HepG2 (cell line): ENCODE data around the gene DDX10. TPM values are rescaled to one million over a fixed set of nuclear protein-coding genes. Genes with fewer than 3 reads are reported as not detected.

Source experiments
- ATAC-seq: fragments of 200-7000 bp; cut with Tn5 transposase; 3 replicates; pipeline ENCODE4 v1.9.1; 2020; ENCODE audit warnings: mild to moderate bottlenecking, moderate library complexity
- BruUV-seq: library from RNA; stranded (reverse); fragments of 400-500 nt; replicated peaks from 2 replicates; lab custom pipeline; 2021; lab: Mats Ljungman, UMichigan
- CTCF ChIA-PET: fragments of 300-600 bp; formaldehyde crosslinking; extraction: SDS; loops from one replicate; lab custom pipeline; 2021; ENCODE audit warnings: low total read pairs, inconsistent platforms, low intra/inter-chr PET ratio; lab: Yijun Ruan, JAX
- POLR2A ChIA-PET: fragments of 350-600 bp; sonication (Branson Sonifier 250); formaldehyde crosslinking; loops from one replicate; lab custom pipeline; 2020; ENCODE audit warnings: antibody characterized with exemption, inconsistent platforms; lab: Yijun Ruan, JAX
- DNase-seq: peaks from one replicate; pipeline ENCODE4 v3.0.0-alpha.2; 2015; ENCODE audit warnings: low spot score
- FAIRE-seq: peaks from 3 replicates; lab custom pipeline; 2011; peaks lifted over from hg19 to GRCh38; lab: Jason Lieb, UNC
- H2AFZ ChIP-seq: one replicate; pipeline ENCODE4 v1.6.1; 2011; ENCODE audit warnings: low read length, inconsistent platforms
- H3K27ac ChIP-seq: fragments of 300-600 bp; 3 replicates; pipeline ENCODE4 v1.8.0; 2011; ENCODE audit warnings: mixed run types, mild to moderate bottlenecking, mixed read lengths, low read length, inconsistent platforms; ENCODE audit not compliant: insufficient read depth; ENCODE audit errors: extremely low read length
- H3K27me3 ChIP-seq, 2 experiments: fragments of 200-600 bp in 1 of 2; 2 replicates in 1 of 2; 3 replicates in 1 of 2; pipeline versions ENCODE4 v1.6.0 to v1.8.0; 2011; ENCODE audit warnings: low read length in 2 of 2, mild to moderate bottlenecking in 2 of 2, moderate library complexity in 2 of 2, inconsistent platforms in 1 of 2; ENCODE audit not compliant: insufficient read depth in 2 of 2, control insufficient read depth in 1 of 2
- H3K36me3 ChIP-seq, 2 experiments: fragments of 200-600 bp in 1 of 2; replicated peaks in 1 of 2; 2 replicates in 1 of 2; 3 replicates in 1 of 2; pipeline versions ENCODE4 v1.5.1 to v1.8.0; 2011; ENCODE audit warnings: low read length in 2 of 2, inconsistent platforms in 1 of 2; ENCODE audit not compliant: insufficient read depth in 2 of 2, control insufficient read depth in 1 of 2
- H3K4me1 ChIP-seq: 2 replicates; pipeline ENCODE4 v1.5.1; 2012; ENCODE audit warnings: low read length, inconsistent platforms; ENCODE audit not compliant: insufficient read depth
- H3K4me2 ChIP-seq: 2 replicates; pipeline ENCODE4 v1.6.0; 2011; ENCODE audit warnings: low read depth, low read length, inconsistent platforms
- H3K4me3 ChIP-seq, 3 experiments: fragments of 200-600 bp in 1 of 3; sonication (generic), shearing (Covaris generic) in 1 of 3; replicated peaks in 1 of 3; 2 replicates each; pipeline ENCODE4 v1.5.1; 2011 to 2016; ENCODE audit warnings: low read length in 3 of 3, inconsistent platforms in 2 of 3, low read depth in 2 of 3, mild to moderate bottlenecking in 2 of 3, control low read depth in 1 of 3, mixed read lengths in 1 of 3; ENCODE audit not compliant: insufficient read depth in 1 of 3
- H3K79me2 ChIP-seq: one replicate; pipeline ENCODE4 v1.6.1; 2011; ENCODE audit warnings: low read length, inconsistent platforms; ENCODE audit not compliant: insufficient read depth
- H3K9ac ChIP-seq: 2 replicates; pipeline ENCODE4 v1.6.0; 2011; ENCODE audit warnings: mild to moderate bottlenecking, low read depth, low read length, inconsistent platforms; ENCODE audit not compliant: insufficient read depth
- H3K9me3 ChIP-seq: 2 replicates; pipeline ENCODE4 v1.5.1; 2012; ENCODE audit warnings: mild to moderate bottlenecking, low read length
- H4K20me1 ChIP-seq: 2 replicates; pipeline ENCODE4 v1.6.0; 2011; ENCODE audit warnings: inconsistent platforms, mild to moderate bottlenecking, low read length, moderate library complexity; ENCODE audit not compliant: insufficient read depth
- BHLHE40 ChIP-seq: IDR thresholded peaks from 2 replicates; pipeline ENCODE4 v1.6.1; 2011; ENCODE audit warnings: low read length, improper control_type of control experiment
- ELF1 ChIP-seq: sonication (generic); formaldehyde crosslinking; IDR thresholded peaks from 2 replicates; pipeline ENCODE4 v1.4.0; 2020; ENCODE audit warnings: missing genetic modification reagents
- IKZF4 ChIP-seq: sonication (generic); formaldehyde crosslinking; IDR thresholded peaks from 2 replicates; pipeline ENCODE4 v1.5.1; 2020; ENCODE audit warnings: borderline replicate concordance, mild to moderate bottlenecking, low read depth, missing genetic modification reagents; ENCODE audit errors: not compliant biosample characterization
- MED13 ChIP-seq: sonication (generic); formaldehyde crosslinking; IDR thresholded peaks from 2 replicates; pipeline ENCODE4 v1.5.0; 2020; ENCODE audit warnings: missing genetic modification reagents
- MEIS1 ChIP-seq: sonication (generic); formaldehyde crosslinking; IDR thresholded peaks from 2 replicates; pipeline ENCODE4 v1.9.0; 2021; ENCODE audit warnings: mild to moderate bottlenecking, missing genetic modification reagents, moderate library complexity, borderline replicate concordance
- ZNF263 ChIP-seq: sonication (generic); formaldehyde crosslinking; IDR thresholded peaks from 2 replicates; pipeline ENCODE4 v1.4.0; 2020; ENCODE audit warnings: missing genetic modification reagents
- ZNF652 ChIP-seq: IDR thresholded peaks from 2 replicates; pipeline ENCODE4 v1.6.1; 2016; ENCODE audit warnings: low read depth, borderline replicate concordance
- WGBS: methylation state at CpG from one replicate; pipeline ENCODE4 v1.1.6; 2017; ENCODE audit warnings: low lambda C conversion rate; 5-methylcytosine and 5-hydroxymethylcytosine counted together
- in situ Hi-C: cut with HindIII; loops from 2 replicates; pipeline ENCODE4 v1.10.0; 2017; ENCODE audit warnings: low pct_unique_long_range_greater_than_20kb; ENCODE audit not compliant: extremely low pct_ligation_motif_present
- intact Hi-C: fragments of 100-400 bp; cut with micrococcal nuclease; formaldehyde crosslinking; loops from one replicate; pipeline ENCODE4 v1.10.0; 2022; ENCODE audit not compliant: unreplicated experiment
- polyA plus RNA-seq, 8 experiments: library from polyadenylated mRNA; depleted of rRNA in 3 of 8; stranded (reverse) in 7 of 8; unstranded in 1 of 8; fragments of >200 nt; fragmentation: Illumina TruSeq in 4 of 8; extraction: Trizol in 4 of 8; gene quantifications; 2 replicates each; pipeline versions ENCODE4 v1.2.1 to v1.2.3, GENCODE V29; 2011 to 2016; ENCODE audit warnings: low read depth in 4 of 8, missing spikeins in 1 of 8, mixed read lengths in 1 of 8; ENCODE audit not compliant: insufficient read depth in 1 of 8
- total RNA-seq, 5 experiments: library from RNA; depleted of rRNA; stranded (reverse); fragments of >200 nt; fragmentation: Illumina TruSeq; extraction: Trizol; gene quantifications; 2 replicates each; pipeline ENCODE4 v1.2.3, GENCODE V29; 2016; ENCODE audit warnings: low read depth in 1 of 5
- TF ChIP-seq, protein P1 (sequence below): sonication (generic); formaldehyde crosslinking; IDR thresholded peaks from 2 replicates; pipeline ENCODE4 v1.4.0; 2020; ENCODE audit warnings: mild to moderate bottlenecking, missing genetic modification reagents
- TF ChIP-seq, protein P2 (sequence below): sonication (generic); formaldehyde crosslinking; conservative IDR thresholded peaks from 2 replicates; pipeline ENCODE4 v1.8.1; 2023; ENCODE audit warnings: missing genetic modification reagents
- TF ChIP-seq, protein P3 (sequence below): sonication (generic); formaldehyde crosslinking; IDR thresholded peaks from 2 replicates; pipeline ENCODE4 v1.4.0; 2020; ENCODE audit warnings: missing genetic modification reagents
- TF ChIP-seq, protein P4 (sequence below), 2 experiments: IDR thresholded peaks; 2 replicates each; pipeline ENCODE4 v1.6.1; 2011 to 2012; ENCODE audit warnings: low read length in 2 of 2, borderline replicate concordance in 1 of 2, low read depth in 1 of 2, mild to moderate bottlenecking in 1 of 2, moderate library complexity in 1 of 2

The DDX10 gene
- total and polyA plus RNA-seq, 2 of the 13 experiments (the other 11 are each of a cell fraction or from before 2014, with no cell fraction given), result 17.0 to 32.0 TPM

DNA sequence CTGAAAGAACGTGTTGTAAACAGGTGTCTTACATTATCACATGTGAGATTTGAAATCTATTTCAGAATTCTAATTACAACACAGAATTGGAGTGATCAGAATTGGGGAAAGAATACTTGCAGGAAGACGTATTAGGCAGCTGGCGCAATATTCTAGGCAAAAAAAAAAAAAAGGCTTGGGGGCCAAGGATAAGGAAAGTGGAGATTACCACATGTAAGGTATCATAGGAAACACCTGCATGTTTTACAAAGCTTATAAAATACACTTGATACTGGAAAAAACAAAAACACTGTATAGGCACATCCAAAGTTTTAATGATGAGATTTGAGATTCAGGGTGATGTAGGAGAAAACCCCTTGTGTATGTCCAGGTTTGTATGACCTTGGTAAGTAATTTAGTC lies 245.1 kb downstream of the DDX10 start:
- 96% methylated on average over 3 of the region's 3 CpGs for WGBS

More for the DNA sequence above, 245.1 kb downstream of the DDX10 start:
- no peaks in the 10 kb centered on the region for H3K36me3 ChIP-seq
- H3K9ac ChIP-seq, result no peak overlapping the region
- H3K4me2 ChIP-seq, result no peak overlapping the region
- H3K27ac ChIP-seq, result no peak overlapping the region
- CTCF ChIA-PET, result no interaction called here
- TF ChIP-seq BHLHE40 (no peak), ZNF652 (CRISPR knock-in tag) (no peak), ZNF263 (CRISPR knock-in tag) (no peak), MEIS1 (CRISPR knock-in tag) (no peak), ELF1 (CRISPR knock-in tag) (no peak), MED13 (CRISPR knock-in tag) (no peak), IKZF4 (CRISPR knock-in tag) (no peak)
- TF ChIP-seq, protein P1, sequence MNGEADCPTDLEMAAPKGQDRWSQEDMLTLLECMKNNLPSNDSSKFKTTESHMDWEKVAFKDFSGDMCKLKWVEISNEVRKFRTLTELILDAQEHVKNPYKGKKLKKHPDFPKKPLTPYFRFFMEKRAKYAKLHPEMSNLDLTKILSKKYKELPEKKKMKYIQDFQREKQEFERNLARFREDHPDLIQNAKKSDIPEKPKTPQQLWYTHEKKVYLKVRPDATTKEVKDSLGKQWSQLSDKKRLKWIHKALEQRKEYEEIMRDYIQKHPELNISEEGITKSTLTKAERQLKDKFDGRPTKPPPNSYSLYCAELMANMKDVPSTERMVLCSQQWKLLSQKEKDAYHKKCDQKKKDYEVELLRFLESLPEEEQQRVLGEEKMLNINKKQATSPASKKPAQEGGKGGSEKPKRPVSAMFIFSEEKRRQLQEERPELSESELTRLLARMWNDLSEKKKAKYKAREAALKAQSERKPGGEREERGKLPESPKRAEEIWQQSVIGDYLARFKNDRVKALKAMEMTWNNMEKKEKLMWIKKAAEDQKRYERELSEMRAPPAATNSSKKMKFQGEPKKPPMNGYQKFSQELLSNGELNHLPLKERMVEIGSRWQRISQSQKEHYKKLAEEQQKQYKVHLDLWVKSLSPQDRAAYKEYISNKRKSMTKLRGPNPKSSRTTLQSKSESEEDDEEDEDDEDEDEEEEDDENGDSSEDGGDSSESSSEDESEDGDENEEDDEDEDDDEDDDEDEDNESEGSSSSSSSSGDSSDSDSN, result no peak
- TF ChIP-seq, protein P2, sequence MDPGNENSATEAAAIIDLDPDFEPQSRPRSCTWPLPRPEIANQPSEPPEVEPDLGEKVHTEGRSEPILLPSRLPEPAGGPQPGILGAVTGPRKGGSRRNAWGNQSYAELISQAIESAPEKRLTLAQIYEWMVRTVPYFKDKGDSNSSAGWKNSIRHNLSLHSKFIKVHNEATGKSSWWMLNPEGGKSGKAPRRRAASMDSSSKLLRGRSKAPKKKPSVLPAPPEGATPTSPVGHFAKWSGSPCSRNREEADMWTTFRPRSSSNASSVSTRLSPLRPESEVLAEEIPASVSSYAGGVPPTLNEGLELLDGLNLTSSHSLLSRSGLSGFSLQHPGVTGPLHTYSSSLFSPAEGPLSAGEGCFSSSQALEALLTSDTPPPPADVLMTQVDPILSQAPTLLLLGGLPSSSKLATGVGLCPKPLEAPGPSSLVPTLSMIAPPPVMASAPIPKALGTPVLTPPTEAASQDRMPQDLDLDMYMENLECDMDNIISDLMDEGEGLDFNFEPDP (CRISPR knock-in tag), result no peak
- TF ChIP-seq, protein P3, sequence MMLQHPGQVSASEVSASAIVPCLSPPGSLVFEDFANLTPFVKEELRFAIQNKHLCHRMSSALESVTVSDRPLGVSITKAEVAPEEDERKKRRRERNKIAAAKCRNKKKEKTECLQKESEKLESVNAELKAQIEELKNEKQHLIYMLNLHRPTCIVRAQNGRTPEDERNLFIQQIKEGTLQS, result no peak
- TF ChIP-seq, protein P4, sequence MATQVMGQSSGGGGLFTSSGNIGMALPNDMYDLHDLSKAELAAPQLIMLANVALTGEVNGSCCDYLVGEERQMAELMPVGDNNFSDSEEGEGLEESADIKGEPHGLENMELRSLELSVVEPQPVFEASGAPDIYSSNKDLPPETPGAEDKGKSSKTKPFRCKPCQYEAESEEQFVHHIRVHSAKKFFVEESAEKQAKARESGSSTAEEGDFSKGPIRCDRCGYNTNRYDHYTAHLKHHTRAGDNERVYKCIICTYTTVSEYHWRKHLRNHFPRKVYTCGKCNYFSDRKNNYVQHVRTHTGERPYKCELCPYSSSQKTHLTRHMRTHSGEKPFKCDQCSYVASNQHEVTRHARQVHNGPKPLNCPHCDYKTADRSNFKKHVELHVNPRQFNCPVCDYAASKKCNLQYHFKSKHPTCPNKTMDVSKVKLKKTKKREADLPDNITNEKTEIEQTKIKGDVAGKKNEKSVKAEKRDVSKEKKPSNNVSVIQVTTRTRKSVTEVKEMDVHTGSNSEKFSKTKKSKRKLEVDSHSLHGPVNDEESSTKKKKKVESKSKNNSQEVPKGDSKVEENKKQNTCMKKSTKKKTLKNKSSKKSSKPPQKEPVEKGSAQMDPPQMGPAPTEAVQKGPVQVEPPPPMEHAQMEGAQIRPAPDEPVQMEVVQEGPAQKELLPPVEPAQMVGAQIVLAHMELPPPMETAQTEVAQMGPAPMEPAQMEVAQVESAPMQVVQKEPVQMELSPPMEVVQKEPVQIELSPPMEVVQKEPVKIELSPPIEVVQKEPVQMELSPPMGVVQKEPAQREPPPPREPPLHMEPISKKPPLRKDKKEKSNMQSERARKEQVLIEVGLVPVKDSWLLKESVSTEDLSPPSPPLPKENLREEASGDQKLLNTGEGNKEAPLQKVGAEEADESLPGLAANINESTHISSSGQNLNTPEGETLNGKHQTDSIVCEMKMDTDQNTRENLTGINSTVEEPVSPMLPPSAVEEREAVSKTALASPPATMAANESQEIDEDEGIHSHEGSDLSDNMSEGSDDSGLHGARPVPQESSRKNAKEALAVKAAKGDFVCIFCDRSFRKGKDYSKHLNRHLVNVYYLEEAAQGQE (IDR thresholded peaks at IDR 0.05; ENCODE audit: borderline replicate concordance in 1 of 2, low read depth in 1 of 2, low read length in 2 of 2), result no peak
- POLR2A ChIA-PET, result no interaction called here
- no peak for DNase-seq
- no peak overlapping the region for H3K4me3 ChIP-seq
- in situ Hi-C loops (no loop called here), intact Hi-C loops (no loop called here)
- H3K4me1 ChIP-seq, result no peaks in the 10 kb centered on the region
- no peak overlapping the region for H2AFZ ChIP-seq
- no TSS peak for BruUV-seq
- ATAC-seq, result no peak
- no peak for FAIRE-seq
- no peaks in the 10 kb centered on the region for H3K27me3 ChIP-seq
- H3K79me2 ChIP-seq, result no peaks in the 10 kb centered on the region
- H4K20me1 ChIP-seq, result no peaks in the 10 kb centered on the region
- no peaks in the 10 kb centered on the region for H3K9me3 ChIP-seq
